Chondrocyte (in vitro differentiated cells): ENCODE measurements around the gene GGT5. TPM values are rescaled to one million over a fixed set of nuclear protein-coding genes. Genes with fewer than 3 reads are reported as not detected.

ENCODE experiments used
- DNase-seq: peaks from one replicate; pipeline ENCODE4 v3.0.0; 2021; ENCODE audit warnings: mixed read lengths, low spot score
- H3K27ac Mint-ChIP-seq: one replicate; pipeline ENCODE4 v1.8.0; 2021; ENCODE audit warnings: mild to moderate bottlenecking, moderate library complexity, mixed read lengths; ENCODE audit not compliant: unreplicated experiment
- H3K27me3 Mint-ChIP-seq: 2 replicates; pipeline ENCODE4 v1.8.0; 2021; ENCODE audit warnings: low read depth, mixed read lengths
- H3K36me3 Mint-ChIP-seq: 2 replicates; pipeline ENCODE4 v1.8.0; 2021; ENCODE audit warnings: low read depth, mixed read lengths
- H3K4me1 Mint-ChIP-seq: 2 replicates; pipeline ENCODE4 v1.8.0; 2021; ENCODE audit warnings: low read depth, mild to moderate bottlenecking, mixed read lengths
- H3K4me3 Mint-ChIP-seq: one replicate; pipeline ENCODE4 v1.8.0; 2021; ENCODE audit warnings: mild to moderate bottlenecking, moderate library complexity, mixed read lengths; ENCODE audit not compliant: unreplicated experiment
- H3K9me3 Mint-ChIP-seq: 2 replicates; pipeline ENCODE4 v1.8.0; 2021; ENCODE audit warnings: low read depth, mixed read lengths
- total RNA-seq: library from RNA; stranded (reverse); gene quantifications from 3 replicates; pipeline ENCODE4 v1.2.1, GENCODE V29; 2021
- TF ChIP-seq, protein P1 (sequence below): fragments of 200-600 bp; sonication (generic); IDR thresholded peaks from 2 replicates; pipeline ENCODE4 v1.5.0; 2021; ENCODE audit warnings: antibody characterized with exemption, mild to moderate bottlenecking, moderate library complexity

The GGT5 gene
- total RNA-seq, 1 donor from 2014 or later = 37.5 TPM

DNA sequence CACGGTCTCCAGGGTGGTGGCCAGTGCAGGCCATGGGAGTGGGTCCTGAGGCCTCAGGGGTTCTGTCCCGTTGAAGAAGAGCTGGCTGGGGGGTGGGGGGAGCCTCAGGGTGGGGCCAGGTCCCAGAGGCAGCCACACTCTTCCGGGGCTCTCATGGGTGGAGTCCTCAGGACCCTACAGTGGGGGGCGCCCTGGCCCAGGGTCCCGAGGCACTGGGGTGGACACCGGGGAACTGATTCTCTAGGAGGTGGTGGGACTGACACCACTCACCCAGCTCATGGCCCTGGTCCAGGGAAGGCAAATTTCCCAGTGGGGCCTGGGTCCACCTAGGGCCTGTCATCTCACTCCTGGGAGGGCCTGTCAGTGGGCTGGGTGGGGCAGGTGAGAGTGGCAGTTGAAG, 12.8 kb downstream of the GGT5 start:
- H3K27me3 Mint-ChIP-seq = no peaks in the 10 kb centered on the region
- TF ChIP-seq, protein P1, sequence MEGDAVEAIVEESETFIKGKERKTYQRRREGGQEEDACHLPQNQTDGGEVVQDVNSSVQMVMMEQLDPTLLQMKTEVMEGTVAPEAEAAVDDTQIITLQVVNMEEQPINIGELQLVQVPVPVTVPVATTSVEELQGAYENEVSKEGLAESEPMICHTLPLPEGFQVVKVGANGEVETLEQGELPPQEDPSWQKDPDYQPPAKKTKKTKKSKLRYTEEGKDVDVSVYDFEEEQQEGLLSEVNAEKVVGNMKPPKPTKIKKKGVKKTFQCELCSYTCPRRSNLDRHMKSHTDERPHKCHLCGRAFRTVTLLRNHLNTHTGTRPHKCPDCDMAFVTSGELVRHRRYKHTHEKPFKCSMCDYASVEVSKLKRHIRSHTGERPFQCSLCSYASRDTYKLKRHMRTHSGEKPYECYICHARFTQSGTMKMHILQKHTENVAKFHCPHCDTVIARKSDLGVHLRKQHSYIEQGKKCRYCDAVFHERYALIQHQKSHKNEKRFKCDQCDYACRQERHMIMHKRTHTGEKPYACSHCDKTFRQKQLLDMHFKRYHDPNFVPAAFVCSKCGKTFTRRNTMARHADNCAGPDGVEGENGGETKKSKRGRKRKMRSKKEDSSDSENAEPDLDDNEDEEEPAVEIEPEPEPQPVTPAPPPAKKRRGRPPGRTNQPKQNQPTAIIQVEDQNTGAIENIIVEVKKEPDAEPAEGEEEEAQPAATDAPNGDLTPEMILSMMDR = no peak
- peaks cover 3% of the 10 kb centered on the region for H3K4me1 Mint-ChIP-seq
- H3K36me3 Mint-ChIP-seq = peaks cover 15% of the 10 kb centered on the region
- H3K4me3 Mint-ChIP-seq = no peak overlapping the region
- H3K9me3 Mint-ChIP-seq = peaks cover 2% of the 10 kb centered on the region
- no peak overlapping the region for H3K27ac Mint-ChIP-seq
- no peak for DNase-seq

DNA sequence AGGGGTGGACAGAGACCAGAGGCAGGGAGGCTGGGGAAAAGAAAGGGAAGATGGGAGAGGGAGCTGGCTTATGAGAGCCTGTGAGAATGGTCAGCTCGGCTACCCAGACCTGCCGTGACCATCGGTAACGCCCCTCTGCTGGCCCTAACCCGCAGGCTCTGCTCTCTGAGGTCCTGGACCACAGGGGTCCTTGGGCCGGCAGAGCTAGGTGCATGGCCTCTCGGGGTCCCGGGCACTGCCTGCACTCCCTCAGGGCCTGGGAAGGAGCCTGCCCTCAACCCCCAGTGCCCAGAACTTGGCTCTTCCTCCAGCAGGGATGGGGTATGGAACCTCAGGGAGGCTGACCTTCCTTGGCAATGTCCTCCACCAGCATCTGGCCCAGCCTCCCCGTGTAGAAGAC, 13.2 kb downstream of the GGT5 start:
- H3K4me1 Mint-ChIP-seq = peaks cover 2% of the 10 kb centered on the region
- H3K36me3 Mint-ChIP-seq = peaks cover 15% of the 10 kb centered on the region
- no peaks in the 10 kb centered on the region for H3K27me3 Mint-ChIP-seq
- DNase-seq = no peak
- TF ChIP-seq, protein P1 = no peak
- peaks cover 2% of the 10 kb centered on the region for H3K9me3 Mint-ChIP-seq
- H3K4me3 Mint-ChIP-seq = no peak overlapping the region
- no peak overlapping the region for H3K27ac Mint-ChIP-seq

DNA sequence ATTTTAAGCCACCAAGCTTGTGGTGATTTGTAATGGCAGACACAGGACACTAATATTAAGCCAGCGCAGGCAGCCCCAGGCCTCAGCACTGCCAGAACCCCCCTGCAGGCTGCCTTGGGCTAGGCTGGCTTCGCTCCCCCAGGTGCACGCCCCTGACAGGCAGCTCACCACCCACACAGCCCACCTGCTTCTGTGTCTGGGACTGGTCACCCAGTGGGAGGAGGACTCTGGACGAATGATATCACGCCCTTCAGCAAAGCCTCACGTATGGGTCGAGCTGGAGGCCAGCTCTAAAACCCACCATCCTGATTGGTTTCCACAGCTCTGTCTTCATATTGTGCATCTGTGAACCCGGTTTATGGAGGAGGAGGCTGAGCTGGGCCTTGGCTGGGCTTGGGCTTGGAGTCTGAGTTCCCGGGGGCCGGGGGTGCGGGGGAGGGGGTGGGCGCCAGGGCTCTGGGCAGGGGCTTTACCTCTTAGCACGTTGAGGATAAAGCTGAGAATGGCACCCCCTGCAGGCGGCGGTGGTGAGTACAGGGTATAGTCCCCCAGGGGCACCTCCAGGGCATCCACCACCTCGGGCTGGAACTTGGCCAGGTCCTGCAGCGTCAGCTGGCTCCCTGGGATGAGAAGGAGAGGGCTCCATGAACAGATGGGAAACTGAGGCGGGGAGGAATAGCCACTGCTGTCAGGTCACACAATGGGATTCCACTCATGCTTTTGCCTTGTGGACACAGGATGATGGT, 13.8 kb downstream of the GGT5 start:
- DNase-seq = no peak
- Mint-ChIP-seq H3K36me3 (peaks cover 20% of the 10 kb centered on the region), H3K27ac (no peak overlapping the region), H3K27me3 (no peaks in the 10 kb centered on the region), H3K4me3 (no peak overlapping the region), H3K4me1 (no peaks in the 10 kb centered on the region), H3K9me3 (peaks cover 2% of the 10 kb centered on the region)
- TF ChIP-seq, protein P1 = peak; percentile 63

DNA sequence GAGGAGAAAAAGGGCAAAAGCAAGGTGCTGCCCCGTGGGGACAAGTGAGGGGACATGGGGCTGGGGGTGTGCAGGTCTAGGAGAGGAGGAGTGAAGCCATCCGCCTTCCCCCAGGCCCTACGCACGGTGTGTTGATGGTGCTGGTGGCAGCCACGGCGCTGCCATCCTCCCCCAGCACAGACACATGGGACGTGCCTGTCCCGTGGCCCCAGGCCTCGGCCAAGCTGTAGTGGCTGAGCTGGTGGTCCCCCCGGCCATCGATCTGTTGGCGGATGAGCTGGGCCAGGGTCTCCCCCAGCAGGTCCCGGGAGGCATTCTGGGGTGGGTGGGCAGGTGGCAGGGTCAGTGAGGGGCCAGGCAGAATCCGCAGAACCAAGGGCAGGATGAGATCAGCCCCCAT, 18.9 kb downstream of the GGT5 start:
- H3K9me3 Mint-ChIP-seq = peaks cover 4% of the 10 kb centered on the region
- TF ChIP-seq, protein P1 = no peak
- H3K4me1 Mint-ChIP-seq = no peaks in the 10 kb centered on the region
- H3K27ac Mint-ChIP-seq = no peak overlapping the region
- H3K27me3 Mint-ChIP-seq = no peaks in the 10 kb centered on the region
- DNase-seq = no peak
- peaks cover 23% of the 10 kb centered on the region for H3K36me3 Mint-ChIP-seq
- H3K4me3 Mint-ChIP-seq = no peak overlapping the region

DNA sequence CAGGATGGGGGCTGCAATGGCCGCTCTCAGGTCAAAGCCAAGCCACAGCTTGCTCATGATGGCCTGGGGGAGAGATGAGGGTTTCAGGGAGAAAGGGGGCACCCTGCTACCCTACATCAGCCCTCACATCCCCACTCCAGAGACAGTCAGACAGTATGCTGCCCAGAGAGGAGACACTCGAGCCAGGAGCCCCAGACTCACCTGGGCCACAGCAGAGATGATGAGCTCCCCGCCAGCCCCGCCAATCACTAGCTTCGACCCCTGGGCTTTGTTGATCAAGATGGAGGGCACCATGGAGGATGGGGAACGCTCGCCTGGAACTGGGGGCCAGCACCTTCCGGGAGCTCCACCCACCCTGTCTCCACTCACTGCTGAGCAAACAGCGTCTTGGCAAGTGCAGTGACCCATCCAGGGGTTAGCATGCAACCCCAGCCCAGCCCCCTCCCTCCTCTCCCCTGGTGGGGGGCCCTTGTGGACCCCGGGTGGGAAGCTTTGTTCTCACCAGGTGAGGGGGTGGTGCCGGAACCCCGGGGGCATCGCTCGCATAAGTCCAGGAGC, 19.8 kb downstream of the GGT5 start:
- no peak overlapping the region for H3K27ac Mint-ChIP-seq
- DNase-seq = peak; percentile 61
- H3K9me3 Mint-ChIP-seq = peaks cover 4% of the 10 kb centered on the region
- TF ChIP-seq, protein P1 = no peak
- H3K4me1 Mint-ChIP-seq = no peaks in the 10 kb centered on the region
- H3K27me3 Mint-ChIP-seq = no peaks in the 10 kb centered on the region
- no peak overlapping the region for H3K4me3 Mint-ChIP-seq
- H3K36me3 Mint-ChIP-seq = peaks cover 24% of the 10 kb centered on the region
